Renal cortex interstitium (tissue), 15 donors: ENCODE data around the gene SPEG. TPM values are rescaled to one million over a fixed set of nuclear protein-coding genes. Genes with fewer than 3 reads are reported as not detected.
"Not testable (repeated sequence)": the region's sequence is repeated elsewhere in the genome, so short reads cannot be mapped to it uniquely, and the experiment has no call there.

Experiments used
- DNase-seq, 11 donors: peaks; one replicate each; pipeline ENCODE4 v3.0.0-alpha.2; 2013; ENCODE audit warnings: low read depth in 9 of 11, low spot score in 4 of 11; ENCODE audit errors: extremely low read depth in 1 of 11
- long read RNA-seq, 16 experiments: transcript quantifications; one replicate each; lab custom pipeline, GENCODE V29; 2026
- polyA plus RNA-seq, 3 donors: library from polyadenylated mRNA; unstranded; fragments of 120-200 nt; gene quantifications; one replicate each; pipeline ENCODE4 v1.2.1, GENCODE V29; 2013; ENCODE audit not compliant: insufficient read length in 3 of 3

Gene SPEG
- polyA plus RNA-seq = 10 to 100 TPM in 2 of 3 donors, 1 to 10 TPM in 1; 9.2 to 16.8 (median 12.7) TPM
- long read RNA-seq, donor 1, partial matches to known transcripts = 0 of 2 reads
- long read RNA-seq, donor 1, other reads (novel, unspliced or antisense) = 0 of 2 reads
- long read RNA-seq, donor 2 = 0 reads
- long read RNA-seq, donor 3, partial matches to known transcripts = 8 of 9 reads
- long read RNA-seq, donor 3, other reads (novel, unspliced or antisense) = 0 of 9 reads
- long read RNA-seq, donor 4 = 0 reads
- long read RNA-seq, donor 5 = 0 reads
- long read RNA-seq, donor 6, partial matches to known transcripts = 0 of 1 reads
- long read RNA-seq, donor 6, other reads (novel, unspliced or antisense) = 0 of 1 reads
- long read RNA-seq, donor 7, partial matches to known transcripts = 8 of 9 reads
- long read RNA-seq, donor 7, other reads (novel, unspliced or antisense) = 0 of 9 reads
- long read RNA-seq, donor 8, partial matches to known transcripts = 24 of 24 reads
- long read RNA-seq, donor 8, other reads (novel, unspliced or antisense) = 0 of 24 reads
- long read RNA-seq, donor 9 = 0 reads
- long read RNA-seq, donor 10 = 0 reads
- long read RNA-seq, donor 11, partial matches to known transcripts = 0 of 1 reads
- long read RNA-seq, donor 11, other reads (novel, unspliced or antisense) = 0 of 1 reads
- long read RNA-seq, donor 12 = 0 reads
- long read RNA-seq, donor 13, partial matches to known transcripts = 0 of 1 reads
- long read RNA-seq, donor 13, other reads (novel, unspliced or antisense) = 0 of 1 reads
- long read RNA-seq, donor 14 = 0 reads
- long read RNA-seq, donor 15 = 0 reads
- long read RNA-seq, donor 16, partial matches to known transcripts = 17 of 21 reads
- long read RNA-seq, donor 16, other reads (novel, unspliced or antisense) = 0 of 21 reads

DNA sequence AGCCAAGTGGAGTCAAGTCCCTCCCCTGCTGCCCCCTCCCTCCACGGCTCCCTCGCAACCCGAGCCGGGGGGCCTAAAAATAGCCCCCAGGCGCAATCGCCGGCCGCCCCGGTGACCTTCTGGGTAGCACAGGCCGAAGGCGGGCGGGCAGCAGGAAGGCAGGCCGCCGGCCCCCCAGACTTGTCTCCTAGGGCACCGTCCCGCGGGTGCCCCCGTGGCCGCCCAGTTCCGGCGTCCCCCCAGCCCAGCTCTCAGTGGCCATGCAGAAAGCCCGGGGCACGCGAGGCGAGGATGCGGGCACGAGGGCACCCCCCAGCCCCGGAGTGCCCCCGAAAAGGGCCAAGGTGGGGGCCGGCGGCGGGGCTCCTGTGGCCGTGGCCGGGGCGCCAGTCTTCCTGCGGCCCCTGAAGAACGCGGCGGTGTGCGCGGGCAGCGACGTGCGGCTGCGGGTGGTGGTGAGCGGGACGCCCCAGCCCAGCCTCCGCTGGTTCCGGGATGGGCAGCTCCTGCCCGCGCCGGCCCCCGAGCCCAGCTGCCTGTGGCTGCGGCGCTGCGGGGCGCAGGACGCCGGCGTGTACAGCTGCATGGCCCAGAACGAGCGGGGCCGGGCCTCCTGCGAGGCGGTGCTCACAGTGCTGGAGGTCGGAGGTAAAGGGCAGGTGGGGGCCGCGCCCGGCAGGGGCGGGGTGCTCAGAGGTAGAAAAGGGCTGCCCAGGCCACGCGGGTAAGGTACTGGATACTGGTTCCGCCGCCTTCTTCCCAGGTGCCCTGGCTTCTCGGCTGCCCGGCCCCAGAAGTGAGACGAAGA lies at the start of gene SPEG:
Gene SPEG (plus strand): TSS at position 126 of the 808 bp plus-strand sequence. CDS start 135 bp downstream, at position 261.
- no peak for DNase-seq

- no peak for DNase-seq
Measured at GRCh38 chr2:219384859-219385258, 49.8 kb upstream of the SPEG start.

- no peak for DNase-seq
Measured at GRCh38 chr2:219385958-219386520, 48.6 kb upstream of the SPEG start.

GRCh38 chr2:219386532-219387280 lies 47.9 kb upstream of the SPEG start:
- DNase-seq = peak in 1 of 11 donors; percentile 5

- DNase-seq = peak; percentile 68 to 87 (median 84)
Measured at GRCh38 chr2:219387306-219388120, 47.1 kb upstream of the SPEG start, which contains the start of gene DNPEP. DNPEP (minus strand) TSS chr2:219387912; CDS start chr2:219387794, 118 bp downstream.

GRCh38 chr2:219388121-219388906 lies 46.3 kb upstream of the SPEG start:
- peak; percentile 81 to 95 (median 91) for DNase-seq

GRCh38 chr2:219388907-219389156 lies 45.8 kb upstream of the SPEG start:
- DNase-seq = no peak

DNA sequence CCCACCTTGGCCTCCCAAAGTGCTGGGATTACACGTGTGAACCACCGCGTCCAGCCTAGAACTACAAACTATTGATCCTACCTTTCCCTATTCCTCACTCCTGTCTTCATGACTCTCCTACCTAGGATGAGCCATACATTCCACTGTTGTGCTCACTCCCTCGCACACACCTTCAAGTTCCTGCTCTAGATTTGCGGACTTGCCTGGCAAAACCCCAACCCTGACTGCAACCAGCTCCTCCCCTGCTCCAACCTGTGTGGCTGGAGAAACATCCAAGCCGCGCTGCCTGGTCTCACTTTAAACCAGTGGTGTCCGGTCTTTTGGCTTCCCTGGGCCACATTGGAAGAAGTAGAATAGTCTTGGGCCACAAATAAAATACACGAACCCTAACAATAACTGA lies 41.9 kb upstream of the SPEG start:
- no peak for DNase-seq

GRCh38 chr2:219395056-219395455 lies 39.6 kb upstream of the SPEG start:
- not testable (repeated sequence) for DNase-seq

GRCh38 chr2:219395609-219396008 lies 39.0 kb upstream of the SPEG start:
- no peak for DNase-seq

- DNase-seq = no peak
Measured at GRCh38 chr2:219396863-219397457, 37.7 kb upstream of the SPEG start.

GRCh38 chr2:219398721-219399363 lies 35.8 kb upstream of the SPEG start:
- DNase-seq = no peak

DNA sequence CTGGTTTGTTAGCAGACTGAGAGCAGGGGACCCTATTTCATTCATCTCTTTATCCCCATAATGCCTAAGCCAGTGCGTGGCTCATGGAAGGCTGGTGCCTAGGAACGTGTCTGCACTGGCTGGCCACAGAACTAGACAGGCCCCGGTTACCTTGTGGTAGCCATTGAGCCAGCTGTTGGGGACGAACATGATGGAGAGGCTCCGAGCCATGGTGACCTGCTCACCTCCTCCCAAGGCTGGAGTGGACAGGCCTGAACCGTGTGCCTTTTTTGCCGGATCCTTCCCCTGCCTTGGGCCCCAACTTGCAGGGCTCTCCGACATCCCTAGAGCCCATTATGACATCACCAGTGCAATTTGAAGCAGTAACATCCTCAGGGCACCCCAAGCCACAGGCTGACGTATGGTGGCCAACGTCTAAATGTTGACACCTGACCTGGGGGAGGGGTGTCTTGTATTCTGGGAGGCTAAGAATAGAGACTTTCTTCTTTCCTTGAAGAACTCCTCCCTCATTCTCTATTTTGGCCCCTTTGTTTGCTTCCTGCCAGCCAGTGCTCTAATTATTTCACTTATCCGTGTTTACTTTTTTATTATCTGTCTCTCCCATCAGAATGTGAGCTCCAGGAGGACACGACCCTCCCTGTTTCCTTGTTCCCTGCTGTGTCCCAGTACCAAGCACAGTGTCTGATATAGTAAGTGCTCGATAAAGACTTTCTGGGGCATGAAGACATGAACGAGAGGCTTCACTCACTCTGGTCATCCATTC lies 34.7 kb upstream of the SPEG start:
- DNase-seq = no peak

GRCh38 chr2:219400562-219400961 lies 34.1 kb upstream of the SPEG start:
- DNase-seq = no peak

GRCh38 chr2:219401606-219402005 lies 33.0 kb upstream of the SPEG start:
- DNase-seq = no peak
